Measurements from ENCODE around the gene ATP1A2. TPM values are rescaled to one million over a fixed set of nuclear protein-coding genes. Genes with fewer than 3 reads are reported as not detected.

The ATP1A2 gene
- total and polyA plus RNA-seq, 8 donors, result 0.31 to 104 (median 10.9) TPM

DNA sequence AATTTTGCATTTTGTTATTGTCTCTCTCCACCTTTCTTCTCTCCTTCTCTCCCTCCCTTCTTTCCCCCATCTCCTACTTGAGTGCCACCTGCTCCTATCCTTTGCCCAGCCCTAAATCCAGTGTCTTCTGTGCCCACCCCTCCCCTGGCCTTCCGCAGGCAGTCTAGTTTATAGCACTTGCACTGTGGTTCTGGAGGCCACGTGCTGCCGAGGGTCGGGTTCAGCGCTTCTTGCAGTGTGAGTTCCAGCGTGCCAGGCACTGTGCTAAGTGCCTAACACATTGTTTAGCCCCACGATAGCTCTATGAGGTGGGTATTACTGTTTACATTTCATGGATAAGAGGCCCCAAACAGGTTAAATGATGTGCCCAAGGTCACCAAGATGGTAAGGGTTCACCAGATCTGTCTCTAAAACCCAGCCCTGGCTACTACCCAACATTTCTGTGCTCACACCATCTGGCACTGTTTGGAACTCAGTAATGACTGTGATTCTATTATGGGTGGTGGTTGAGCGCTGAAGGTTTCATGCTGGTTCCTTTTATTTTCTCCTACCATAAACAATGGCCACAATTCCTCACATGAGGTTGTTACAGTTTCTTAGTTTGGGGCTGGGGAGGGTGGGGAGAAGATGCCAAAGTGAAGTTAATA is 21.8 kb downstream of the ATP1A2 start:
- peaks cover 0 to 29% (median 9%) of the 10 kb centered on the region in 4 donors for H3K36me3 ChIP-seq
- no peaks in the 10 kb centered on the region for H3K9me3 ChIP-seq
- TF ChIP-seq EP300 (IDR thresholded peaks at IDR 0.05) (no peak), POLR2A (IDR thresholded peaks at IDR 0.05) (no peak), POLR2AphosphoS5 (IDR thresholded peaks at IDR 0.05) (no peak), CTCF (IDR thresholded peaks at IDR 0.05) (no peak)
- no peak overlapping the region for H3K4me3 ChIP-seq
- WGBS, 5 donors, result 78 to 91% (median 86%) methylated on average over 8 of the region's 8 CpGs
- peaks cover 0 to 5% (median 1%) of the 10 kb centered on the region in 4 donors for H3K4me1 ChIP-seq
- no peak for DNase-seq
- peaks cover 0 to 5% (median 0%) of the 10 kb centered on the region in 3 donors for H3K27me3 ChIP-seq
- intact Hi-C loops (cut with DNase I; ENCODE audit: low total_unique reads), result no loop called here
- no peak overlapping the region for H3K27ac ChIP-seq

DNA sequence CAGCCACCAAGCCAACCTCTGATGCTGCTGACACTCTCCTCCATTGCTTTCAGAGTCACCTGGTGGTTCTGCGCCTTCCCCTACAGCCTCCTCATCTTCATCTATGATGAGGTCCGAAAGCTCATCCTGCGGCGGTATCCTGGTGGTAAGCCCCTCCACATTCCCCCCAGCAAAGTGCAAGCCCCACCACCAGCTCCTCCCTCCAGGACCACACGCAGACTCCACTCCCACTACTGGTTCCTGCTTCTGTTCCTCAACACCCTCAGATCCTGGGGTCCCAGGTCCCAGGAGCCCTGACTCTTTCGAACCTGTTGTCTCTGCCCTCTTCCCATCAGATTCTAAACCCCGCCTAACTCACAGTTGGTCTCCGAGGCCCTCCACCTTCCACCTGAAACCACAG is 24.3 kb downstream of the ATP1A2 start:
- 90 to 96% (median 92%) methylated on average over 8 of the region's 8 CpGs for whole genome bisulfite sequencing, 5 donors
- H3K36me3 ChIP-seq, result peaks cover 0 to 23% (median 9%) of the 10 kb centered on the region in 4 donors
- intact Hi-C loops (cut with DNase I; ENCODE audit: low total_unique reads), result no loop called here
- H3K4me1 ChIP-seq, result no peaks in the 10 kb centered on the region
- H3K9me3 ChIP-seq, result no peaks in the 10 kb centered on the region
- no peak for DNase-seq
- no peak overlapping the region for H3K27ac ChIP-seq
- peaks cover 0 to 5% (median 0%) of the 10 kb centered on the region in 3 donors for H3K27me3 ChIP-seq
- no peak overlapping the region for H3K4me3 ChIP-seq
- TF ChIP-seq CTCF (IDR thresholded peaks at IDR 0.05) (no peak), POLR2AphosphoS5 (IDR thresholded peaks at IDR 0.05) (no peak), EP300 (IDR thresholded peaks at IDR 0.05) (no peak), POLR2A (IDR thresholded peaks at IDR 0.05) (no peak)

DNA sequence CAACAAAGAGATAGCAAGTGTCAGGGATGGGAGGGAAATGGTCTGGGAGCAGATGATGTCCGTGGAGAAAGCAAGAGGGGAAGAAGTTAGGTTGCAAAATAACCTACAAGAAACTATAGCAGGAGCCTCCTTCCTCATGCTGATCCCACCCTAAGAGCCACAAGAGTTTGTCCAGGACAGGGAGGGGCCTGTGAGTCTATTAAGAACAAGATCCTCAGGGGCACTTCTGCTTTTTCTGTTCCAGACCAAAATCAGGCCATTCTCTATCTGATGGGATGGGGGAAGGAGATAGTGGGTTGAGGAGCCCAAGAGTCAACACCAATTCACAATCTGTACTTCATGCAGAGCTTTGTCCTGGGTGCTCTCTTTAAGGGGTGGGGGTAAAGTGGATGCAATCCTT is 28.1 kb downstream of the ATP1A2 start:
- DNase-seq, result no peak
- Histone ChIP-seq H3K27me3 (peaks cover 0 to 5% (median 0%) of the 10 kb centered on the region in 3 donors), H3K4me3 (no peak overlapping the region), H3K9me3 (no peaks in the 10 kb centered on the region), H3K36me3 (peaks cover 0 to 4% (median 0%) of the 10 kb centered on the region in 4 donors), H3K4me1 (no peaks in the 10 kb centered on the region), H3K27ac (no peak overlapping the region)
- TF ChIP-seq POLR2AphosphoS5 (IDR thresholded peaks at IDR 0.05) (no peak), EP300 (IDR thresholded peaks at IDR 0.05) (no peak), CTCF (IDR thresholded peaks at IDR 0.05) (no peak), POLR2A (IDR thresholded peaks at IDR 0.05) (no peak)
- intact Hi-C loops (cut with DNase I; ENCODE audit: low total_unique reads), result no loop called here
- WGBS, 5 donors, result 29 to 50% (median 33%) methylated on average over 1 of the region's 1 CpG

DNA sequence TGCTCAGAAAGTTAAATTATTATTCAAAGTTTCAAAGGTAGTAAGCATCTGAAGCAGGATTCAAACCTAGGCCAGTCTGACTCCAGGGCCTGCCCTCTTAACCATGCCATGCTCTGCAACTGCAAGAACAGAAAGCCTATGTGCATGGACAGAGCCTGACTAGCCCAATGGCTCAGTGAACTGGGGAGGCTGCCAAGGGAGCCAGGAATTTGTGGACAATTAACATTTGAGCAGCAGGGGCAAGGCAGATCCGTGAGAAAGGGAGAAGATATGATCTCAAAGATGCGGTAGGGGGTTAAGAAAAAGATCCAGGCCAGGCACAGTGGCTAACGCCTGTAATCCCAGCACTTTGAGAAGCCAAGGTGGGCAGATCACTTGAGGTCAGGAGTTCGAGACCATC is 29.4 kb downstream of the ATP1A2 start:
- Histone ChIP-seq H3K4me1 (no peaks in the 10 kb centered on the region), H3K36me3 (no peaks in the 10 kb centered on the region), H3K4me3 (no peak overlapping the region), H3K27me3 (peaks cover 0 to 5% (median 0%) of the 10 kb centered on the region in 3 donors), H3K27ac (no peak overlapping the region), H3K9me3 (no peaks in the 10 kb centered on the region)
- TF ChIP-seq POLR2AphosphoS5 (IDR thresholded peaks at IDR 0.05) (no peak), CTCF (IDR thresholded peaks at IDR 0.05) (no peak), POLR2A (IDR thresholded peaks at IDR 0.05) (no peak), EP300 (IDR thresholded peaks at IDR 0.05) (no peak)
- DNase-seq, result no peak
- intact Hi-C loops (cut with DNase I; ENCODE audit: low total_unique reads), result no loop called here
- 54 to 73% (median 72%) methylated on average over 4 of the region's 4 CpGs for WGBS, 5 donors
